RWPE1 (cell line): ENCODE results near the gene PDS5B.

Source experiments
- CTCF ChIA-PET: fragments of 350-600 bp; sonication (Branson Sonifier 250); formaldehyde crosslinking; extraction: SDS; loops from one replicate; lab custom pipeline; 2021; lab: Yijun Ruan, JAX
- POLR2A ChIA-PET: fragments of 400-600 bp; formaldehyde crosslinking; extraction: SDS; loops from one replicate; lab custom pipeline; 2020; ENCODE audit warnings: antibody characterized with exemption; ENCODE audit not compliant: low non-redundant PET; lab: Yijun Ruan, JAX
- DNase-seq: peaks from one replicate; pipeline ENCODE4 v3.0.0; 2012; ENCODE audit warnings: low spot score
- H3K27ac ChIP-seq: fragments of 450-650 bp; 2 replicates; pipeline ENCODE4 v1.5.1; 2017
- CTCF ChIP-seq: fragments of 450-650 bp; conservative IDR thresholded peaks from 2 replicates; pipeline ENCODE4 v1.5.1; 2017; ENCODE audit warnings: low read depth, mild to moderate bottlenecking

PDS5B gene

DNA sequence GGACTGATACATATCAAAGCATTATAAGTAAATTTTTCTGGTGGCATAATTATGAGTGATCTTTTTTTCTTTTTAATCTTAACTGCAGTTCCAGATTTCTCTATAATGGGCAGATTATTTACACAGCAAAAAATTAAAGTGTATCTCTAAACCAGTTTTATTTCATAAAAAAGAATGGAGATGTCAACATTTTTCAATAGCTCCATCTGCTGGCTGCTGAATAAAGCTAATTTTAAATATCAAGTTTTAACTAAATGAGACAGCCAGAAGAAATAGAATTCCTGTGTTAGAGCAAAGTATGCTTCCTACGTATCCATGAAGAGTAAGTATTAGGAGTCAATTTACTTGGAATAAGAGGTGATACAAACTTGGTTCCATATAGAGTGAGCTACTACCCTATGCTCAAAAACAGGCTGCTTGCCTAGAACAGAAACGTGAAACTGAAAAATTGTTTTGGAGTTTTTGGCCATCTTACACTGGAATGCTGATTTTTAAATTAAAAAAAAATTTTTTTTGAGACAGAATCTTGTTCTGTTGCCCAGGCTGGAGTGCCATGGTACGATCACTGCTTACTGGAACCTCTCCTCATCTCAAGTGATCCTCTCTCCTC is 5.0 kb upstream of the PDS5B start:
- ChIA-PET POLR2A (no interaction called here), CTCF (interaction anchor here (0.7 to 1.8 kb wide), 12 partner anchors 11 to 1388 kb away, joined by 3 to 7 read pairs (median 4); no protein-coding TSS in a partner anchor)
- peak; percentile 69 for TF ChIP-seq CTCF
- no peak for DNase-seq
- H3K27ac ChIP-seq: no peak overlapping the region

- CTCF ChIA-PET: interaction anchor here (1.2 to 1.8 kb wide), 3 partner anchors 20 to 201 kb away, joined by 4 to 7 read pairs (median 7); no protein-coding TSS in a partner anchor
- H3K27ac ChIP-seq: no peak overlapping the region
- POLR2A ChIA-PET: interaction anchor here (0.7 kb wide), 1 partner anchor 189 kb away, joined by 14 read pairs; no protein-coding TSS in a partner anchor
- DNase-seq: no peak
- TF ChIP-seq CTCF: no peak
Measured at GRCh38 chr13:32582281-32582680, 4.0 kb upstream of the PDS5B start.

DNA sequence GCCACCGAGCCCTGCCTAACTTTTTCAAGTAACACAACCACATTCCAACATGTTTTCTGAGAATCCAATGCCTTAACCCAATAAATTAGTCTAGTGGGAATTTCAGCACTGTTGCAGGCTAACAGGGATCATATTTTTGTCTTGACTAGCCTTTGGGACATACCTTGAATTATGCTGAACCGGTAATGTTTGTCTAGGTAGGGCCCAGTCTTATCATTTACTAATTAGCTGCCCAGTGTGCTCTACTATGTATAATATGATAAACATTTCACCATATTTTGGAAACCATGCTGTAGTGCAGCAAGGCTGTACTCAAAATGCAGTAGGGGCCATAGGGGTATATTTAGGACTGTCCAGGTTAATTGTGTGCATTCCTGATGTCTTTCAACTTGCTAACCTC is 3.3 kb upstream of the PDS5B start:
- ChIA-PET POLR2A (interaction anchor here (0.7 kb wide), 1 partner anchor 190 kb away, joined by 14 read pairs; no protein-coding TSS in a partner anchor), CTCF (interaction anchor here (0.7 kb wide), 1 partner anchor 236 kb away, joined by 4 read pairs; no protein-coding TSS in a partner anchor)

GRCh38 chr13:32585550-32586079 is 637 bp upstream of the PDS5B start:
- POLR2A ChIA-PET: no interaction called here
- peak overlapping the region; percentile 98 for H3K27ac ChIP-seq
- DNase-seq: no peak
- CTCF ChIA-PET: interaction anchor here (0.6 to 0.9 kb wide), 9 partner anchors 51 to 1138 kb away, joined by 3 to 6 read pairs (median 4); no protein-coding TSS in a partner anchor
- no peak for TF ChIP-seq CTCF

More for the DNA sequence above, 3.3 kb upstream of the PDS5B start:
- no peak for DNase-seq
- no peak for TF ChIP-seq CTCF
- H3K27ac ChIP-seq: no peak overlapping the region

GRCh38 chr13:32587011-32587810 is 959 bp downstream of the PDS5B start:
- POLR2A ChIA-PET: no interaction called here
- peak overlapping the region; percentile 98 for H3K27ac ChIP-seq
- CTCF ChIA-PET: interaction anchor here (0.6 to 1.3 kb wide), 8 partner anchors 52 to 328 kb away, joined by 3 to 5 read pairs (median 3); no protein-coding TSS in a partner anchor
- DNase-seq: no peak
- no peak for TF ChIP-seq CTCF

DNA sequence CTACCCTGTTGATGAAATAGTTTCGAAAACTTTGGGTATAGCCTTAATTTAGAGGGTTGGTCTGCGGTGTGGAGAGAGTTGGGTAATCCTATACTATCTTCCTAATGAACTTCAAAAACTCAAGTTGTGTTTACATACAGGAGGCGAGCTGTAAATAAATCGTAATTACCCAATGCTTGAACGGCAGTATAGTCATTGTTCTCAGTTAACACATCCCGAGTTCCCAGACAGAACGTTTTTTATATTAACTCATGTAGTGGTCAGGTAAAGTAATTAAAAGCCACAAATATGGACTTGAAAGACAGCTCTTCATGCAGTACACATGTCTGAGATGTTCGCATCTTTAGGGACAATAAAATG is 1.5 kb downstream of the PDS5B start:
- peak overlapping the region; percentile 98 for H3K27ac ChIP-seq
- no peak for TF ChIP-seq CTCF
- ChIA-PET CTCF (interaction anchor here (0.6 to 1.3 kb wide), 7 partner anchors 52 to 322 kb away, joined by 3 to 5 read pairs (median 3); no protein-coding TSS in a partner anchor), POLR2A (no interaction called here)
- DNase-seq: no peak
